AG20443 (cell line): ENCODE data around the gene TNFRSF13B.
"Not testable (repeated sequence)": the region's sequence is repeated elsewhere in the genome, so short reads cannot be mapped to it uniquely, and the experiment has no call there.

Source experiments
- DNase-seq: peaks from one replicate; pipeline ENCODE4 v3.0.0; 2012; ENCODE audit warnings: low spot score, mixed read lengths

TNFRSF13B gene

GRCh38 chr17:16986391-16986790 is 14.5 kb upstream of the TNFRSF13B start:
- DNase-seq: no peak

DNA sequence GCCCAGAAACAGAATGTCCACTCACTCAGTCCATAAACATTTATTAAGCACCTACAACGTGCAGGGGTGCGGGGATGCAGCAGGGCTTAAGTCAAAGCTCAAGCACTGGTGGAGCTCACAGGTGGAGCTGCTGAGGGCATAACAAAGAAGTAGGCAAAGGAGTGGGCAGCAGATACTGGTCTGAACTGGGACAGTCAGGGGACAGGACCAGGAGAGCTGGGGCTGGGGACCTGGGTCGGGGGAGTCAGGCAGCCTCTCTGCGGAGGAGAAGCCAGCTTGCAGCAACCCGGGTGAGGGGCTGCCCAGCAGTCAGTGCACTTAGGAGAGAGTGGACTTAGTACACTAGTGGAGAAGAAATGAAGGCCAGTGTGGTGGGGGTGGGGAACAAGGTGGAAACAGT is 10.0 kb upstream of the TNFRSF13B start:
- no peak for DNase-seq

GRCh38 chr17:16980813-16981731 is 9.2 kb upstream of the TNFRSF13B start:
- no peak for DNase-seq

- DNase-seq: no peak
Measured at GRCh38 chr17:16980061-16980460, 8.1 kb upstream of the TNFRSF13B start.

GRCh38 chr17:16979237-16979823 is 7.4 kb upstream of the TNFRSF13B start:
- not testable (repeated sequence) for DNase-seq

DNA sequence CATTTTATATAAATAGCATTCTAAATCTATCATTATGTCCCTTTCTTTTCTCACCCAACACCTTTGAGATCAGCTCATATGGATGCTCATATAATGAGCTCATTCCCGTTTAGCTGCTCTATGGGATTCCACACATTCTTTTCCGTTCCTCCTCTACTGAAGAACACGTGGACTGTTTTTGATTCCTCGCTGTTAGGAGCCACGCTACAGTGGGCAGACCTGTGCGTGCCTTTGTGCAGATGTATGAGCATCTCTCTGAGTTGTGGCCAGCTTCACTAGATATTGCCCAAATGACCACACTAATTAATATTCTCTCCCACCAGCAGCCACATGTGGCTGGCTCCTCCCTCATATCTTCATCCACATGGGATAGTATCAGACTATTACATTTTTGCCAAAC is 6.0 kb upstream of the TNFRSF13B start:
- peak; percentile 74 for DNase-seq

- DNase-seq: no peak
Measured at GRCh38 chr17:16976725-16977550, 5.0 kb upstream of the TNFRSF13B start.

GRCh38 chr17:16975744-16976625 is 4.1 kb upstream of the TNFRSF13B start:
- DNase-seq: no peak

- DNase-seq: no peak
Measured at GRCh38 chr17:16975277-16975651, 3.3 kb upstream of the TNFRSF13B start.

DNA sequence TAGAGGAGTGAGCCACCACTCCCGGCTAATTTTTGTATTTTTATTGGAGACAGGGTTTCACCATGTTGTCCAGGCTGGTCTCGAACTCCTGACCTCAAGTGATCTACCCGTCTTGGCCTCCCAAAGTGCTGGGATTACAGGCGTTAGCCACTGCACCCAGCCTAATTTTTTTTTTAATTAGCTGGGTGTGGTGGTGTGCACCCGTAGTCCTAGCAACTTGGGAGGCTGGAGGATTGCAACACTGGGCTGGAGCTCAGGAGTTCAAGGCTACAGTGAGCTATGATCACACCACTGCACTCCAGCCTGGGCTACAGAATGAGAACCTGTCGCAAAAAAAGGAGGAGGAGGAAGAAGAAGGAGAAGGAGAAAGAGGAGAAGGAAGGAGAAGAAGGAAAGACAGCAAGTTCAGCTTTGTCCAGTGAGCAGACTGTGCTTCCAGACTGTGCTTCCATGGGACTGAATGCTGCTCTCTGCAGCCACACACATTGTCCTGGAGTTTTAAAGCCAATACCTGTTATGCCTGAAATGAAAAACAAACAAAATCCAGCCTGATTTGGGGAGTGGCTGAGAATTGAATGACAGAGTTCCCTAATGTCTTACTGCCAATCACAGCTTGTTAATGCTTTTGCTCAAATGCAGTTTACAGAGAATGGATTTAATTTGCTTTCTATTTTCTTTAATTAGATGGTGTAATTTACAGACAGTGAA is 2.8 kb upstream of the TNFRSF13B start:
- DNase-seq: no peak

GRCh38 chr17:16973760-16974540 is 2.0 kb upstream of the TNFRSF13B start:
- DNase-seq: no peak

- DNase-seq: not testable (repeated sequence)
Measured at GRCh38 chr17:16973043-16973442, 1.1 kb upstream of the TNFRSF13B start.

- DNase-seq: no peak
Measured at GRCh38 chr17:16972346-16972745, 428 bp upstream of the TNFRSF13B start.

- no peak for DNase-seq
Measured at GRCh38 chr17:16969931-16970906, 1.7 kb downstream of the TNFRSF13B start.

- no peak for DNase-seq
Measured at GRCh38 chr17:16968786-16969185, 3.1 kb downstream of the TNFRSF13B start.

DNA sequence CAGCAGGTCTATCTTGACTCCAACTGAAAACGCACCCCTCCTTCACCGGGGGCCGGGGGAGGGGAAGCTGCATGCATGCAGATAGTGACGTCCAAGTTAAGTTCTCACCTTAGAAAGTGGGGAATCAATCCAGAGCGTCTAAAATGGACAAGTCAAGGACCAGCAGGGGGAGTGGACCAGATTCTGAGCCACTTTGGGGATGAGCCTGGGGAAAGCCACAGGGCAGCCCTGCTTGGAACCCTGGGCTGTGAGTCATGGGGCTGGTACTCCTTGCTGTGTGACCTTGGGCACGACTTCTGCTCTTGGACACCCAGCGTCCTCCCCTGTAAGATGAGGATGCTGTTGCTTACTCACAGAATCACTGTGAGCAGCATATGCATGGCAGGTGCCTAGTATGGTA is 9.1 kb downstream of the TNFRSF13B start:
- DNase-seq: peak; percentile 38

DNA sequence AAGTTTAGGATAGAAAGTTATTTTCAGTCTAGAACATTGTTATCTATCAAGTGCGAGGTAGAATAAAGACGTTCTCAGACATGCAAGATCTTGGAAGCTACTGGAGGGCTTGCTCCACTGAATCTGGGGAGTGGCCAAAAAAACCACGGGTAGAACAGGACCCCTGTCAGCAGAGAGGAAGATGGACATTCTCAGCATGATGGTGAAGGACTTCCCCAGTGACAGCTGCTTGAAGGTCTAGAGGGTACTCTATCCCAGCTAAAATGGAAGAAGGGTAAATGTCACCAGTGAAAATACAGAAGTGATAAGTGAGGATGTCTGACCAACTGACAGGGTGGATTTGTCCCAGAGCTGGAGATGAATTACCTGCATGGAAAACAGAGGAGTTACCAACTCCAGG is 10.1 kb downstream of the TNFRSF13B start:
- DNase-seq: no peak

GRCh38 chr17:16961022-16961421 is 10.9 kb downstream of the TNFRSF13B start:
- DNase-seq: not testable (repeated sequence)

DNA sequence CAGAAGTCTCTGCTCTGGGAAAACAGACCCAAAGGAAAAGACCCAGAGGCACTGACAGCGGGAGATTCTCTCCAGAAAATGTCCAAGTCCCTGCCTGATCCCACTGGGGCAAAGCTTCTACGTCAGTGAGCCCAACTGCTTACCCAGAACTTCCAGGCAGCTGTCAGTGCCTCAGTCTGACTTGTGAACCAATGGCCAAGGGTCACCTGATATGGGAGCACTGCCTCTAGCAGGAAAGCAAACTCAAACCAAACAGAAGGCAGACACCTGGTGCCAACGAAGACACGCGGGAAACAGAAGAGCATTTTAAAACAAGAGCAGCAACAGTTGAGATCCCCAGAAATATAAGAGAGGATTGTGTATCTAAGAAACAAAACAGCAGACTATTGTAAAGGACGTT is 16.9 kb downstream of the TNFRSF13B start:
- not testable (repeated sequence) for DNase-seq
